HEK293T (cell line): ENCODE results near the gene SMCO3.

Experiments used
- ARNT ChIP-seq: fragments of 450-650 bp; IDR thresholded peaks from 2 replicates; pipeline ENCODE4 v1.6.1; 2017; ENCODE audit warnings: mild to moderate bottlenecking
- BHLHE40 ChIP-seq: fragments of 450-650 bp; IDR thresholded peaks from 2 replicates; pipeline ENCODE4 v1.6.1; 2016; ENCODE audit warnings: mild to moderate bottlenecking, moderate library complexity, borderline replicate concordance
- CTBP1 ChIP-seq: fragments of 450-650 bp; IDR thresholded peaks from 2 replicates; pipeline ENCODE4 v1.6.1; 2016; ENCODE audit warnings: borderline replicate concordance
- FOXA1 ChIP-seq: fragments of 450-650 bp; IDR thresholded peaks from 2 replicates; pipeline ENCODE4 v1.6.1; 2016; ENCODE audit warnings: mild to moderate bottlenecking
- FOXK2 ChIP-seq: fragments of 450-650 bp; IDR thresholded peaks from 2 replicates; pipeline ENCODE4 v1.6.1; 2016; ENCODE audit warnings: mild to moderate bottlenecking
- FOXM1 ChIP-seq: fragments of 450-650 bp; IDR thresholded peaks from 2 replicates; pipeline ENCODE4 v1.6.1; 2017; ENCODE audit warnings: mild to moderate bottlenecking, borderline replicate concordance
- HDGF ChIP-seq: fragments of 450-650 bp; IDR thresholded peaks from 2 replicates; pipeline ENCODE4 v1.6.1; 2017; ENCODE audit warnings: antibody characterized with exemption, borderline replicate concordance
- NFRKB ChIP-seq: fragments of 450-650 bp; IDR thresholded peaks from 2 replicates; pipeline ENCODE4 v1.6.1; 2016; ENCODE audit warnings: mild to moderate bottlenecking, moderate library complexity
- SP1 ChIP-seq: fragments of 450-650 bp; IDR thresholded peaks from 2 replicates; pipeline ENCODE4 v1.6.1; 2017
- SUZ12 ChIP-seq: fragments of 450-650 bp; IDR thresholded peaks from 2 replicates; pipeline ENCODE4 v1.6.1; 2016; ENCODE audit warnings: mild to moderate bottlenecking
- TARDBP ChIP-seq: fragments of 450-650 bp; IDR thresholded peaks from 2 replicates; pipeline ENCODE4 v1.6.1; 2016
- ZNF384 ChIP-seq: fragments of 450-650 bp; IDR thresholded peaks from 2 replicates; pipeline ENCODE4 v1.6.1; 2016
- TF ChIP-seq, protein P1 (sequence below): fragments of 450-650 bp; IDR thresholded peaks from 2 replicates; pipeline ENCODE4 v1.6.1; 2016

DNA sequence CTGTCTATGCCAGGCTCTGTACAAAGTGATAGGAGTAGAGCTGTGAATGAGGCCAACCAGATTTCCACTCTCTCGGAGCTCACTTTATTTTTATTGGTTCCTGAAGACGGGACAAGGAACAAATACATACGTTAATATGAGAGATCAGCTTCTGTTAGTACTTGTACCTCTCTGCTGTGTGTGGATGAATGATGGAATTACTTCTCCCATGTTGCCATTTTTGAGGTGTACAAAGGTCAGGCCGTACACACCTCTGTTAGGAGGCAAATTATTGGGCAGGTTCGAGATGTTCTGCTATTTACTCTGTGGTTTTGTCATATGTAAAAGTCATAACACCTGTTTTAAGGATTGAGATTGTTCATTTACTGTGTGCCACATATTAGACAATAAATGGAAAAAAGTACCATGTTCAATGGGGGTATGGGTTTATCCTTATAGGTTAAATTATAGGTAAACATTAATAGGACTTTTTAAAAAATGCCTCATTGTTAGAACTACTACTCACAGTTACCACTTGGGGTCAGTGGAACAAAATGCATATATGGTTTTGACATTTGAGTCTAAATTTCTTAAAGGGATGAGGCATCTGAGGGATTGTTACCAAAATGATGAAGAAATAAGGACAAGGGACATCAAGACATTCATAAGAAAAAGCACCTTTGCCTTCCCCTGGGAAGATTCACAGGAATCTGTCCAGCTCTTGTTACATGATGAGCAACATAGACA is 37.6 kb downstream of the SMCO3 start:
- TF ChIP-seq, protein P1, sequence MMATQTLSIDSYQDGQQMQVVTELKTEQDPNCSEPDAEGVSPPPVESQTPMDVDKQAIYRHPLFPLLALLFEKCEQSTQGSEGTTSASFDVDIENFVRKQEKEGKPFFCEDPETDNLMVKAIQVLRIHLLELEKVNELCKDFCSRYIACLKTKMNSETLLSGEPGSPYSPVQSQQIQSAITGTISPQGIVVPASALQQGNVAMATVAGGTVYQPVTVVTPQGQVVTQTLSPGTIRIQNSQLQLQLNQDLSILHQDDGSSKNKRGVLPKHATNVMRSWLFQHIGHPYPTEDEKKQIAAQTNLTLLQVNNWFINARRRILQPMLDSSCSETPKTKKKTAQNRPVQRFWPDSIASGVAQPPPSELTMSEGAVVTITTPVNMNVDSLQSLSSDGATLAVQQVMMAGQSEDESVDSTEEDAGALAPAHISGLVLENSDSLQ: no peak
- TF ChIP-seq SUZ12 (no peak), FOXM1 (no peak), NFRKB (no peak), ARNT (no peak), ZNF384 (no peak), HDGF (no peak), TARDBP (no peak), BHLHE40 (no peak), FOXA1 (no peak), FOXK2 (no peak), CTBP1 (no peak), SP1 (no peak)
